NK-92 treated with Interleukin-12 subunit alpha and Interleukin-12 subunit beta, amount 100 ng/mL, for 24 hours (cell line): ENCODE measurements around the gene GRM5.
A peak's percentile ranks its signal among the peaks of the same experiment; 100 is the strongest.
"Not testable (repeated sequence)": the region's sequence is repeated elsewhere in the genome, so short reads cannot be mapped to it uniquely, and the experiment has no call there.

Experiments
- DNase-seq: peaks from one replicate; lab custom pipeline; 2025; lab: John Stamatoyannopoulos, UW

The GRM5 gene

DNA sequence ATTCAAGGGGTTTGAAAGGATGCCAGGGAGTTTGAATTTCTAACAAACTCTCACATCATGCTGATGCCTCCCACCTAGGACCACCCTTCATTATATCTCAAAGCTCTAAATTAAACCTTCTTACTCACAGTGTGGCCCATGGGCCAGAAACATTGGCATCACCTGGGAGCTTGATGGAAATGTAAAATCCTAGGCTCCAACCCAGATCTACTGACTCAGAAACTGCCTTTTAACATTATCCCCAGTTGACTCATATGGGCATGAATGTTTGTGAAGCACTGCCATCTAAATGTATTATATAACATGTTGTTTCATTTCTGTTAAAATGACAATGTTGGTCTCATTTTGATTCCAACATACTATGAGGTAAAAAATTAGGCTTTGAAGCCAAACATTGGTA lies 90.3 kb downstream of the GRM5 start:
- not testable (repeated sequence) for DNase-seq

DNA sequence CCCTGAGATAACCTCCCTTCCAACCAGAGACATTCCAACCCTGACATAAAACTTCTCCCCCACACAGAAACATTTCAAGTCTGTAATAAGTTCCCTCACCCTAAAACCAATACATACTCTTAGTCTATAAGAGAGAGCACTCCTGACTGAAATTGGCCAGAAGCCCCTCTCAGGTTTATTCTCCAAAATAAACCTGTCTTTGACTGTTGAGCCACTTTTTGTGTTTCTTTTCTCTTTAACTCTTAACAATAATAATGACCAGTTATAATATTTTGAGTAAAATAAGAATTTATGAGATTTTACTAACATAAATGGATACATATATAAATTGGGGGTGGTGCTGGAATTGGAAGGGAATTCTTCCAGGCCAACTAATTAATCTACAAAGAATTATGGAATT lies 93.6 kb downstream of the GRM5 start:
- no peak for DNase-seq

GRCh38 chr11:88961621-88962020 lies 104.2 kb downstream of the GRM5 start:
- not testable (repeated sequence) for DNase-seq

- not testable (repeated sequence) for DNase-seq
Observed at GRCh38 chr11:88959857-88960256, 105.9 kb downstream of the GRM5 start.

- no peak for DNase-seq
Observed at GRCh38 chr11:88950975-88951374, 114.8 kb downstream of the GRM5 start.

- DNase-seq: not testable (repeated sequence)
Observed at GRCh38 chr11:88948908-88949307, 116.9 kb downstream of the GRM5 start.

- not testable (repeated sequence) for DNase-seq
Observed at GRCh38 chr11:88947843-88948572, 117.8 kb downstream of the GRM5 start.

GRCh38 chr11:88929665-88930064 lies 136.1 kb downstream of the GRM5 start:
- not testable (repeated sequence) for DNase-seq

DNA sequence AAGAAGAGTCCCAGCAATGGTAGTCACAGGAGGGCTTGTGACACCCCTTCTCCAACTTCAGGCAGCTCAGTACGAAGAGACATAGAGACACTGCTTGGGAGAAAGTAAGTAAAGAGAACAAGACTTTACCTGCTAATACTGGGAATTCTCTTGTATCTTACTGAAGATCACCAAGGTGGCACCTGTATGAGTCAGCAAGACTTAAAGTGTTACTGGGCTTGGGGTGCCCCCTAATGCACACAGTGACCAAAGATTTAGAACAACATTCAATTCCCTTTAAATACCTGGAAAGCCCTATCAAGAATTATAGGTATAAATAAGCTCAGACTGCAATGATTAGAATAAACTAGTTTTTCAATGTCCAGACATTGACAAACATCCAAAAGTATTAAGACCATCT lies 148.7 kb downstream of the GRM5 start:
- DNase-seq: not testable (repeated sequence)

DNA sequence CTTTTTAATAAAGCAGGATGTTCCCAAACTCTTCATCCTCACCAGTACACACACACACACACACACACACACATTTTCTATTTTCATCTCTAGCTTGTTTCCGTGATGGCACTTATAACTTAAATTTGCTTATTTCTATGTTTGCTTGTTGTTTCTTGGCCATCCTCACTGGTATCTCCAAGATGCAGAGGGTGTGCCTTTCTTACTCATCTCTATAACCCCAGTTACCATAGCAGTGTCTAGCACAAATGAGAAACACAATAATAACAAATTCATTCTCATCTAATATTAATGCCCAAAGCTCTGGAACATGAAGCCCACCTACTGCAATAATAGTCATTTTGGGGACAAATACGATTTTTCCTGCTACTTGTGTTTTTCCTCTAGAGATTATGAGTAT lies 156.3 kb downstream of the GRM5 start:
- DNase-seq: no peak

GRCh38 chr11:88901436-88901835 lies 164.3 kb downstream of the GRM5 start:
- not testable (repeated sequence) for DNase-seq

DNA sequence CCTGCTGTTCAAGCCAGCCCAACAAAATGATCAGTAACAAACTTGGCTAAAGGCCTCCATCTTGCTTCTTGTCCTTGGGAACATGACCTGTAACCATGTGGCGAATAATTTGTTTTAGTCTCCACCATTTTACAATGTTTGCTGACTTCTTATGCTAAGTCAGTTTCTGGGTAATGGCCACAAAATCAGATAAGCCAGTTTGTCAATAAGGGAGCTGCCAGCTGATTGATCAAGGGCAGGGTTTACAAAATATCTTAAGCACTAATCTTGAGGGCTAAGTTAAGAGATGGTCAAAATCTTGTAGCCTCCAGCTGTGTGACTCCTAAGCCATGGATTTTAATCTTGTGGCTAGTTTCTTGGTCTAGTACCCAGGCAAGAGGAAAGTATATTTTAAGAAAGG lies 176.9 kb downstream of the GRM5 start:
- not testable (repeated sequence) for DNase-seq

GRCh38 chr11:88886796-88887195 lies 179.0 kb downstream of the GRM5 start:
- peak; percentile 1 for DNase-seq

- DNase-seq: not testable (repeated sequence)
Observed at GRCh38 chr11:88882800-88883199, 183.0 kb downstream of the GRM5 start.

- DNase-seq: no peak
Observed at GRCh38 chr11:88861618-88862017, 204.2 kb downstream of the GRM5 start.

DNA sequence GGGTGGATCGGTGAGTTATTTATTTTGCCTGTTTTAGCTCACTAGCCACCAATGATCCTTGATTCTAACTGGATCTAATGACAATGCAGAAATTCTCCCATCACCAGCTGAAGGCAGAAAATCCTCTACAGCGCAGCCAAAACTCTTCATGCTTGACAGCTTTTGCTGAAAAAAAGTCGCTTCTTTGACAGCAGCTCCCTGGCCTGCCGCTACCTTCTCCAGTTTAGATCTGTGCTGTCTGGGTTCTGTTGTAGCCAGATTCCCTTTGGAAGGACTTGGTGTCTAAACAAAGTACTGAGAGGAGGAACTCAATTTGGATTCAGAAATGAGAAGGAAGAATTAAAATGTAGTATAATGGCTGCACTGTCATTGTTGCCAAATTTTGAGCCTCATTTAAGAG lies 205.4 kb downstream of the GRM5 start:
- not testable (repeated sequence) for DNase-seq

DNA sequence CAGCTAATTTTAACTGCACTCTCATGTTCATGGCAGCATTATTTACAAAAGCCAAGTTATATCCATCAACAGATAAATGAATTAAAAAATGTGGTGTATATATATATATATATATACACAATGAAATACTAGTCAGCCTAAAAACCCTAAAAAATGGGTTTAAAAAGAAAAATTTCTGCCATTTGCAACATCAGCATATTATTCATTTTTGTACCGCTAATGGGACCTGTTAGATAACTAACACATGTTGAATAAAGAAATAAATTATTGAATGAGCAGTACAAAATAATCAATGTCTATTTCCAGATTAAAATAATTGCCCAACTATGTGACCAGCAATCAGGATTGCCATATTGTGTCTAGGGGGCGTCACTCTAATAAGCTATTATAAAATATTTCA lies 211.8 kb downstream of the GRM5 start:
- DNase-seq: not testable (repeated sequence)

GRCh38 chr11:88851547-88851946 lies 214.2 kb downstream of the GRM5 start:
- not testable (repeated sequence) for DNase-seq

DNA sequence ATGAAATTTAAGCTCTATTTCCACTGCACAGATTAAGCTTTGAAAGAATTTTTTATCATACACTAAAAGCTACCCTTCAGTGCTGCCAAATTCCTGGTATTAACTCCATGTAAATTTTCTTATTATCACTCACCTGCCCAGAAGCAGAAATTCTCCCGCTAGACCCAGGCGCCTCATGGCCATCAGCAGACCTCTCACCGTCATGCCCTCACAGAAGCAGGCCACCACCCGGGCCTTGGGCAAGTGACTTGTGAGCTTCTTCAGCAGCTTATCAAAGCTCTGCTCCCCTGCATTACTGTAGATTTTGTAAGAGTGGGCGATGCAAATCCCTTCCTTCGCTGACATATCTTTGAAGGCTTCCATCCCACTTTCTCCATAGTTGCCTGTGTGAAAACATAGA lies 216.0 kb downstream of the GRM5 start:
- DNase-seq: not testable (repeated sequence)

DNA sequence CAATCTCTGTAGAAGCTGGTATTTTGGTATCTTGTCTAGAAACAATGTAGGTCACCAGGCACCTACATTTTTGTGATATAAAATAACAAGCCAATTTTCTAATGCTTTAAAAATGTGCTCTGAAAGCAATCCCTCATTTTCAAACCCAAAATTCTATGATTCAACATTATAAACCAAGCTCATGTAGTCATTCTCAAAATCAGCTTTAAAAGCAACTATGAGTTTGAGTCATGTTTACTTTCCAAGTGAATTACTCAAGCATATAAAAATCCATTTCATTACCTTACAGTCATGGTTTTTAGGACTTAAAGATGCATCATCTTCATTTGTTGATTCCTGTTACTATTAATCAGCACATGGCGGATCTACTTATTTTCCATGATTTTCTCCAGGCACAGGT lies 216.4 kb downstream of the GRM5 start:
- no peak for DNase-seq

GRCh38 chr11:88846266-88846665 lies 219.5 kb downstream of the GRM5 start:
- not testable (repeated sequence) for DNase-seq

- not testable (repeated sequence) for DNase-seq
Observed at GRCh38 chr11:88844941-88845340, 220.8 kb downstream of the GRM5 start.

DNA sequence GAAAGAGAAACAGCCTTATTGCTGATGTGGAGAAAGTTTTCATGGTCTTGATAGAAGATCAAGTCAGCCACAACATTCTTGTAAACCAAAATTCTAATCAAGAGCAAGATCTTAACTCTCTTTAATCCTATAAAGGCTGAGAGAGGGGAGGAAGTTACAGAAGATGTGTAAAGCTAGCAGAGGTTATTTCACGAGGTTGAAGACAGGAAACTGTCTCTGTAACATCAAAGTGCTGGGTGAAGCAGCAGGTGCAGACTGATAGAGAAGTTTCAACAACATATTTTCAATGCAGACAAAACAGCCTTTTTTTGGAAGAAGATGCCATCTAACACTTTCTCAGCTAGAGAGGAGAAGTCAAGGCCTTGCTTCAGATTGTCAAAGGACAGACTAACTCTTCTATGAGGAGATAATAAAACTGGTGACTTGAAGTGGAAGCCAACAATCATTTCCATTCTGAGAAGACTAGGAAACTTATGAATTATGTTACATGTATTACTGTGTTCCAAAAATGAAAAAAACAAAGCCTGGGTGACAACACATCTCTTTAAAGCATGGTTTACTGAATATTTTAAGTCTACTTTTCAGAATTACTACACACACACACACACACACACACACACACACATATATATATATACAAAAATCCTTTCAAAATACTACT lies 221.9 kb downstream of the GRM5 start:
- not testable (repeated sequence) for DNase-seq
